Hepatic stellate cell (primary cell): ENCODE results near the gene ZNF367.
A peak's percentile ranks its signal among the peaks of the same experiment; 100 is the strongest.

Source experiments
- DNase-seq: peaks from one replicate; pipeline ENCODE4 v3.0.0; 2011; ENCODE audit warnings: low spot score

Gene ZNF367

DNA sequence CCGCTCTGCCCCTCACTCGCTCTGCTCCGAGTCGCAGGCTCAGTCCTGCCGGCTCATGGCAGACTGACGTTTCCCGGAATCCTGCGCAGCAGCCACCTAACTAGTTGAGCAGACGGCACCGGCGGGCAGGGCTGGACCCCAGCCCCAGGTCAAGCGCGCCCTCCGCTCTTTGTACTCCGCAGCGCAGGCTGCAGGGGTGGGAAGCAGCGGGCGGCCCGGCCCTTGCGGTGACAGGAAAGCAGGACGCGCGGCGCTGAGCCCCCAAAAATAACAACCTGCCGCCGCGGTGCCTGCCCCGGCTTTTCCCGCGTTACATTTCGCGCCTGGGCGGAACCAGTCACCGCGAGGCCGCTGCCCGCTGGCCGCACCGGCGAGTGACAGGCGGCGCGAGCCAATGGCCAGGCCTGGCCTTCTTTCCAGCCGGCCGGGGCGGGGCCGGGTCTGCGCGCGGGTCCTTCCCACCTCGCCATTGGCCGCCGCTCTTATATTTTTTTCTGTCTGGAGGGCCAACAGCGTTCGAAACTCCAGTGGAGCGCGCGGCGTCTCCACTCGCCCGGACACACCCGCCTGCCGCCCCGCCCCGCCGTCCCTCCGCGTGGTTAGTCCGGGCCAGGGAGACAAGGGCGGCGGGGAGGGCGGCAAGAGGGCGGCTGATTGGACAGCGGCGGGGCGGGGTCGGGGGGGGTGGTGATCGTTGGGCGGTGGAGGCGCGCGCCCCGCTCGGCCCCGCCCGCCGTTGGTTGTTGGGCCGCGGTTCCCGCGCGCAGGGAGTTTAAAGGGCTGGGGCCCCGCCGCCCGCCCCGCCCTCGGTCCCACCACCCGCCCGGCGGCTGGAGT, at the start of gene ZNF367:
Gene ZNF367 (minus strand): TSS at position 288 of the 837 bp plus-strand sequence. CDS start 338 bp downstream, outside the sequence.
- DNase-seq: peak; percentile 97

DNA sequence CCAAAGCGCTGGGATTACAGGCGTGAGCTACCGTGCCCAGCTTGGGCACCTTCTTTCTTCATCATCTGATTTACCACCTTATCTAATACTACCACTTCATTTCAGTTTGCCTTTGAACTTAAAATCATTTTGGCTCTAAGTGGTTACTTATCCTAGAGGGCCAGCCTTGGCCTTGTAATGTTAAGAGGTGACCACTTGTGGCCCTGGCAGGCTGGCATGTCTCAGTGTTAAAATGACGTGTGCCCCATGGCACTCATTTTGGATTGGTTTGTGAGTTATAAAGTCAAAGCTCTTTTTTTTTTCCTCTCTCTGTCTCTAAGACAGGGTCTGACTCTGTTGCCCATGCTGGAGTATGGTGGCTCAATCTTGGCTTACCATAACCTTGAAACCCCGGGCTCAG, 49.6 kb upstream of the ZNF367 start:
- DNase-seq: no peak

DNA sequence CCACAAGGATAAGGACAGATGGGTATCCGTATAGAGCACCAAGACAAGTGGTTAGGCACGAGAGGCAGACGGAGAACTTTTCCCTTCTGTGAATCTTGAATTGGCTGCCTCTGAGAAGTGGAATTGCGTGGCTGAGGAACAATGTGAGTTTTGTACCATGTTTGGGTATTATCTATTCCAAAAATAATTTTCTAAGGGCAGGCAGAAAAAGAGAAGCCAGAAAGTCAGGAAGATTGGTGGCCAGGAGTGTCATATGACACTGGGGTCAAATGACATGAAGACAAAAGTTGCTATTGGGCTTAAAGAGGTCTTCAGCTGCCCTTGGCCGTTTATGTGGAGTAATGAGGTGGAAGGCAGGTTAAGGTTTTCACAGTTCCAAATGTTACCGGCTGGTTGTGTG, 46.3 kb upstream of the ZNF367 start:
- DNase-seq: no peak

DNA sequence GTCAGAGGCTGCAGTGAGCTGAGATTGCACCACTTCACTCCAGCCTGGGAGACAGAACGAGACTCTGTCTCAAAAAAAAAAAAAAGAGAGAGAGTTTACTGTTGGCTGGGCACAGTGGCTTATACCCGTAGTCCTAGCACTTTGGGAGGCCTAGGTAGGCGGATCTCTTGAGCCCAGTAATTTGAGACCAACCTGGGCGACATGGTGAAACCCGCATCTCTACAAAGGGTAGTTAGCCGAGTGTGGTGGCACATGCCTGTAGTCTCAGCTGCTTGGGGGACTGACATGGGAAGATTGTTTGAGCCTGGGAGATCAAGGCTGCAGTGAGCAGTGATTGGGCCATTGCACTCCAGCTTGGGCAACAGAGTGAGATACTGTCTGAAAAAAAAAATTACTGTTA, 44.4 kb upstream of the ZNF367 start:
- DNase-seq: no peak

DNA sequence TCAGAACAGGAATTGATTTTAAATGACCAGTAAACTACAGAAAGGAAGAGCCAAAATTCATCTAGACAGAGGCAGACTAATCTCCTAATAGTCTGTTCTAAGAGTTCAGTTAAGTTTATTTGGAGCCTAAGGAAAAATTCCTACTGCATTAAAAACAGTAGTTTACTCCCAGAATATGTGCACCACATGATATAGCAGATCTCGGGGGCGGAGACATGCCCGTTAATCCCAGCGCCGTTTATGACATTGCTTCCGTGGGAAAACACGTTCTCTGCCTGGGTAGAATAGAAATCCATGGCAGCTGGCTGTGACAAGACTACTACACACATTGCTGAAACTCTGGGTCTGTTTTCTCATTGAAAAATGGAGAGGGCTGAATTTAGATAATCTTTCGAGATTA, 43.2 kb upstream of the ZNF367 start:
- no peak for DNase-seq

DNA sequence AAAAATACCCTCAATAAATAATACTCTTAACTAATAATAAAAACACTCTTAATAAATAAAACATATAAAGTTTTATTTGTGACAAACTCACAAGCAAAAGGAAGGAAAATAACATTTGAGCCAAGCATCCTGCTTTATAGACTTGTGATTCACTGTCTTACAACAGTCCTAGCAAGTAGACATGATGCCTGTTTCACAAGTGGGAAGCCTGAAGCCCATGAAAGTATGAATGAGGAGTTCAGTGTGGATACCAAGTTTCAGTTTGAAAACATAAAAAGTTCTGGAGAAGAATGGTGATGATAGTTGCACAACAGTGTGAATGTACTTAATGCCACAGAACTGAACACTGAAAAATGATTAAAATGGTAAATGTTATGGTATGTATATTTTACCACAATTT, 42.7 kb upstream of the ZNF367 start:
- no peak for DNase-seq

DNA sequence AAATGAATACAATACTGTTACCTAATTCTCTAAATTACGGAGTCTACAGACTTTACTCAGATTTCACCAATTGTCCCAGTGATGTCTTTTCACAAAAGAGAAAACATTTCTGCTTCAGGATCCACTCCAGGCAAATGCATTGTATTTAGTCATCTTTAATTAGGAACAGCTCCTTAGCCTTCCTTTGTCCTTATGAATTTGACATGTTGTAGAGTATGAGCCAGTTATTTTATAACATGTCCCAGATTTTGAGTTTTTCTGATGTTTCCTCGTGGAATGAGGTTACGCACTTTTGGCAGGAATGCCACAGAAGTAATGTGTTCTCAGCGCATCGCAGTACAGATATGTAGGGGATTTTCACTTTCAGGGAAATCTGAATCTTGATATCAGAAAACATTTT, 42.3 kb upstream of the ZNF367 start:
- no peak for DNase-seq

DNA sequence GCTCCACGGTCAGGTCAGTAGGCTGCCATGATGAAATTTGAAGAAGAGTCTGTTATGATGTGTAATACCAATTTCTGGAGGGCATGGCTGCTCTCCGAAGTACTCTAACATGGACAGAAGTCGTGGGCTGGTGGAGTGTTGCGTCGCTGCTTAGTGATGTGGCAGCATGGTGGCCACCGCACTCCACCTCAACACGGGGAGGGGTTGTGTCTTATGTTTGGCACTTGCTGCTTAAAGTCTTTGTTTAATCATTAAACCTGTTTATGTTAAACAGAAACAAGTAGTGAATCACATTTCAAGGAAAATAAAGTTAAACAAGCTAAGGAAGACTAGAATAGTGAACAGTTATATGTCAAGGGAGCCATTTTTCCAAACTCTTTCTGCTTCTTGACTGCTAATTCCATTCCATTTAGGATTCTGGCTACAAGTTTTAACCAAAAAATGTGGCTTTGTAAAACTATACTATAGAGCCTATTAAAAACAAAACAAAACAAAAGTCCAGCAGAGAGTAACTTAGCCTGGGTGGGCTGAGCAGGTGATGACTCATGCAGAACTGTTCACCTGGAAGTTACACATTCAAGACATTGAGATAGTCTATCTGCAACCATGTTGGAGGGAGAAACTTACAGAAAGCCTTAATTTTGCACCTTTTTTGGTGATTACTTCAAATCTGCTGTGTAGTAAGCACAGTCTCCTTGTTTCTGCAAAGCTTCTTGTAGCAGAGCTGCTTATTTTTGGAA, 41.3 kb upstream of the ZNF367 start:
- DNase-seq: no peak

DNA sequence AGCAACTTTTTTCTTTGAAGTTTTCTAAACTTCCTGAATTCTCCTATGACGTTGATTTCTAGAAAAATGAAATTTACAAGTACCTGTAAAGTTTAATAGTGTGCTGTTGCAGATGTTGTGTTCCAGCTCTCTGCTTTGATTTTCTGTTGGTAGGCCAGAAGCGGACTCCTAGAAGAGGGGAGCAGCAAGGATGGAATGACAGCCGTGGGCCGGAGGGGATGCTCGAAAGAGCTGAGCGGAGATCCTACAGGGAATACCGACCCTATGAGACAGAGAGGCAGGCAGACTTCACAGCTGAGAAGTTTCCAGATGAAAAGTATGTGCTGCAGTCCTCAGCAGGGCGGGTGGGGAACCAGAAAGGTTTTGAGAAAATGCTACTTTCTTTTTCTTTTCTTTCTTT, 40.1 kb upstream of the ZNF367 start:
- no peak for DNase-seq

DNA sequence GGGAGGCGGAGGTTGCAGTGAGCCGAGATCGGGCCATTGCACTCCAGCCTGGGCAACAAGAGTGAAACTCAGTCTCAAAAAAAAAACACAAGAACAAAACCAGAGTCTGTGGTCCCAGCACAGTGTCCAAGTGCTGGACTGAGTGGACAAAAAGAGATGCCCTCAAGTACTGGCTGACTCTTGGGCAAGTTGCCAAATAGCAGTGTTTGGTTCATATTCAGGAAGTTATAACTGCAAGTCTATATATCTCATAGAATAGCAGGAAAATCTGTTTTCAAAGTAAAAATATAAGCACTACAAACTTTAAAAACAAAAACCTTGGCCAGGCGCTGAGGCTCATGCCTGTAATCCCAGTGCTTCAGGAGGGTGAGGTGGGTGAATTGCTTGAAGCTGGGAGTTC, 39.1 kb upstream of the ZNF367 start:
- no peak for DNase-seq

DNA sequence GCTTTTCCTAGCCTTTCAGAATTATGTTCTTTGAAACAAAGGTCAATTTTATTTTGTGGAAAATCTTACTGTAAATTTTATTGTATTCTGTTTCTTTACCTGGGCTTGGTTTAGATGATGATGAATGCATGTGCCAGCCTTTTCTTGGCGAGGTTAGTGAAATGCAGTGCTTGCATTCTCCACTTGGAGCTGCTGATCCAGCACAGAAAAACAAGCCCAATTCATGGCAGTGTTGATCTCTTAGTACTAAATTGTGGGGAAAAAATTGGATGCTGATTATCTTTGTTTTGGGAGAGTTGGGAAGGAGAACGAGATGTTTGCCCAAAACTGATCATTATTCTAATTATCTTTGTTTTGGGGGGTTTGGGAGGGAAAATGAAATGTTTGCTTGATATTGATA, 35.5 kb upstream of the ZNF367 start:
- DNase-seq: peak; percentile 63

DNA sequence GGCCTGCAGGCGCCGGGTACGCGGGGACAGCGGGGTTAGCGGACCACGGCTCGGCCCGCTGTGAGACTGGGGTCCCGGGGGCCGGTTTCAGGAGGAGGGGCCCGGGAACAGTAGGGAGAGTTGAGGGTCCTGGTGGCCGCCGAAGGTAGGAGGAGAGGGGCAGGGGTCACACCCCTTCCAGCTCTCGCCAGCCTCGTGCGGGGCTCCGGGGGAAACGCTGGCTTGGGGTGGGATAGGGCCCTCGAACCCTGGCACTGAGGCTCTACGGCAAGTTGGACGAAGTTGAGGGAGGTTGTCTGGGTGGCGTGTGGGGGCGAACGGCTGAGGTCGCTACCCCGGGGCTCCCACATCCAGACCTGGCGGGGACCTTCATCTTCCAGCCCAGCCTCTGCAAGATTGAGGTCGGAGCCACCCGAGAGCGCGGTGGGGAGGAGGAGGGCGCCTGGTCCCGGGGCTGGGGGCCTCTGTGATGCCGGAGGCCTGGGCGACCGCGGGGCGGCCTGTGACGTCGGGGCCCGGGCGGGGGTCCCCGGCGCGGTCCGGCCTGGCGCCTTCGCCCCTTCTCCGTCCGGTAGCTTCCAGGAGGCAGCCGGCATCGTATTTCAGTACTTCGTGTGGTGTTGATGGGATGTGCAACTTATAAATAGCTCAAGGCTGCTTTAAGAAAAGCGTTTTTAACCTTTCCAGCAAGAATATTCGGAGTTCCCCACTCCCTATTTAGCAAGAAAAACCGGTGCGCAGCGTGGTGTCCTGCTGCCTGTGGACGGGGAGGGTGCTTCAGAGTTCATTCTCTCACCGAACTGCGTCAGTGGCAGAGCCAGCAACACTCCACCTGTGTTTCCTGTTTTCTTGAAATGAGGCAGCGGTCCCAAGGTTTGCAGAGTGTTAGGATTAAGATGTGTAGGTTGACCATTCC, 32.7 kb upstream of the ZNF367 start:
- DNase-seq: peak; percentile 47

DNA sequence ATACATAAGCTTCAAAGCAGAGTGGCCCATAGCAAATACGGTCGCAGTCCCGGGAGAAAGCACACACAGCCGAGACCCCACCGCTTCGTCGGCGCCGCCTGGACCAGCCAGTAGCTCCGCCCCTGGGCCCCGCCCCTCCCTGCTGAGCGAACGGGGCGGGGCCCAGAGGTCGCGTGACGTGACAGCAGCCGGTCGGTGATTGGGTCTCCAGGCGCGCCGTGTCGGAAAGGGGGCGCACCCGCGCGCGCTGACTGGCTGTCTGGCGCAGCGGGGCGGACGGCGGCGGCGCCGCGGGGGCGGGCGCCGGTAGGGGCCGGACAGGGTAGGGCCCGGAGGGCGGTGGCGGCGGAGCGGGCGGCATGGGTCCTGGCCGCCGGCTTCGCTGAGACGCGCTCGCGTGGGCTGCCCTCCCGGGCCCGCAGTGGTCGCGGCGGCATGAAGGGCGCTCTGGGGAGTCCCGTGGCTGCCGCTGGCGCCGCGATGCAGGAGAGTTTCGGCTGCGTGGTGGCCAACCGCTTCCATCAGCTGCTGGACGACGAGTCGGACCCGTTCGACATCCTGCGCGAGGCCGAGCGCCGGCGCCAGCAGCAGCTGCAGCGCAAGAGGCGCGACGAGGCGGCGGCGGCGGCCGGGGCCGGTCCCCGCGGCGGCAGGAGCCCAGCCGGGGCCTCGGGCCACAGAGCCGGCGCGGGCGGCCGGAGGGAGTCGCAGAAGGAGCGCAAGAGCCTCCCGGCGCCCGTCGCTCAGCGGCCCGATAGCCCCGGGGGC, 31.9 kb upstream of the ZNF367 start, which contains the start of gene HABP4:
Gene HABP4 (plus strand): TSS at position 325 of the 768 bp plus-strand sequence. CDS start 111 bp downstream, at position 436.
- peak; percentile 97 for DNase-seq

DNA sequence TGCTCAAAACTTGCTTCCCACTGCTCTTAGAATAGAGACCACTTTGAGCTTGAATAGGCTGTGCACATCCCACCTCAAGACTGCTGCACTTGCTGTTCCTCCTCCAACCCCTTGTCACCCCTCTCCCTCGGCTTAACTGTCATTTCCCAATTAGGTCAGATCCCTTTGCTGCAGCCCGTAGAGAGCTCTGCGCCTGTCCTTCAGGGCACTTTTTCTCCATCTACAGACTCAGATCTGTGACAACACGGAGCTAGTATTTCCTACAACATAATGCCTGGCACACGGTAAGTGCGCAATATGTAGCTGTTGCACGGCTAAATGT, 31.3 kb upstream of the ZNF367 start:
- no peak for DNase-seq

DNA sequence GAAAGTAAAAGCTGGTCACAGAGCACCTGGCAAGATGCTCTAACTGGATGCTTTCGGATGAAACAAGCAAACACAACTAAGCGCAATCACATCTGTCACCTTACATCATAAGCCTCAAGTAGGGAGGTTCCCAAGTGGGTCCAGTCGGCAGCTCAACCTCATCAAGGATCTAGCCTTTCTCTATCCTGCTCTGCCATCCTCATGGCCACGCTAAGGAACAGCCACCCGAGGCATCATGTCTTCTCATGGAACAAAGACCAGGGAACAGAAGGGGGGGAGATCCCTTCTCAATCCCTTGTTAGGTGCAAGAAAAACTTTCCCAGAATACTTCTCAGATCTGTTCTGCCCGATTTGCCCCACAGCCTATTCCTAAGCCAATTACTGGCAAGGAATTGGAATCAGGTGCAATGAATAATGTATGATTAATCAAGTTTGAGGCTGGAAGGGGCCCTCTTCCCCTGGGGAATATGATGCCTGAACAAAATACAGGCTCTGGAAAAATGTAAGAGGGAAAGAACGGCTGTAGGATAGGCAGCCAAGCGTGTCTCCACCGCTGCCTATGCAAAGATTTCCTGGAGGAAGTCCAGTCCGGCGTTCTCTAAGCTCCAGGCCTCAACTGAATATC, 30.5 kb upstream of the ZNF367 start:
- no peak for DNase-seq

DNA sequence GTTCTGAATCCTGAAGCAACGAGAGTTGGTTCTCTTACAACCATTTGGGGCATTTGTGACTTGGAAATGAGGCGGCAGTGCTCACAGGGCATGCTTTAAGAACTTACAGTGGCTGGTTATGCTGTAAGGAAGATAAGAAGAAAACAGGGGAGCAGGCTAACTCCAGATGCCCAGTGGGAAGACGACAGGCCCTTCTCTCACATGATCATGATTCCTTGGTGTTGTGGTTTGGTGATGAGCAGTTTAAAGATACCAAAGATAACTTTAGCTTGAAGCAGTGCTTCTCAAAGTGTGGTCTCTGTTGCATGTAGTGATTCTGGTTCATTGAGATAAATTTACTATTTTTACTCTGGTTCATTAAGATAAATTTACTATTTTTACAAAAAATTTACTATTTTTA, 29.2 kb upstream of the ZNF367 start:
- DNase-seq: no peak

DNA sequence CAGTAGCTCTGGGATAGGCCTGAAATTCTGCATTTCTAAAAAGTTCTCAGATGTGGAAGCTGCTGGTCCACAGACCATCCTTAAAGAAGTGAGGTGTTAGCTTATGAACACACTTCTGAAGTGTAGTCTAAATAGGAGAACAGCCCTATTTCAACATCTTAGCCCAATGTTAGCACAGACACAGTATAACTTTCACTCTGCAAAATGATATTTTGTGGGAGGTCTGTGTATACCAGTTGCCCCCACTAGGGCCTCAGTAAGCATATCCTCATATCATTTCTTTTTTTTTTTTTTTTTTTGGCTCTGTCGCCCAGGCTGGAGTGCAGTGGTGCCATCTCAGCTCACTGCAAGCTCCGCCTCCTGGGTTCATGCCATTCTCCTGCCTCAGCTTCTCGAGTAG, 24.3 kb upstream of the ZNF367 start:
- no peak for DNase-seq

DNA sequence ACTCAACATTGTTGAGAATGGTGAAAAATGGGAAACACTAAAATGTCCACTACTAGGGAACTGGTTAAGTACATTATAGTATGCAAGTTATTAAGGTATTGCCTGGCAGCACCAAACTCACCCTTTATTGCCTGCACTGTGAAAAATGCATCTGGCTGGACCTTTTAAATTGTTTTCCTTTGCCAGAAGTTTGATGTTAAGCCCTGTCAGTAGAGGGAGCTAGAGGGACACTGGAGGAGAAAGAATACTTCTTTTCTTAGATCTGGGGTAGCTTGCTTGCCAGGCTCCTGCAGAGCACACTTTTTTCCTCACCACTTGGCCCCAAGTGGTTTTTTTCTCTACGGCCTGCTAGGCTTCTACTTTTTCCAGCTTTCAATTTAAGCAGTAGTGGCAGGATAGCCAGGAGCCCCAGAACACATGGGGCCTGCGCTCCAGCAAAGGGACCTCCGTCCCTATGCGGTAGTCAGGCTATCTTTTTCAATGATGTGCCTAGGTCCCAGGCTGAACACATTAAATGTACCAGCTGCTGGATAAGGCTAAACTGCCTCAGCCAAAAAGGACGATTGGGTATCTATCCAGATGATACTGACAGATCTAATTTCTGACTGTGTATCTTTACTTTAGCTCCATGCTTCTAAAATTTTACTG, 23.8 kb upstream of the ZNF367 start:
- DNase-seq: no peak

DNA sequence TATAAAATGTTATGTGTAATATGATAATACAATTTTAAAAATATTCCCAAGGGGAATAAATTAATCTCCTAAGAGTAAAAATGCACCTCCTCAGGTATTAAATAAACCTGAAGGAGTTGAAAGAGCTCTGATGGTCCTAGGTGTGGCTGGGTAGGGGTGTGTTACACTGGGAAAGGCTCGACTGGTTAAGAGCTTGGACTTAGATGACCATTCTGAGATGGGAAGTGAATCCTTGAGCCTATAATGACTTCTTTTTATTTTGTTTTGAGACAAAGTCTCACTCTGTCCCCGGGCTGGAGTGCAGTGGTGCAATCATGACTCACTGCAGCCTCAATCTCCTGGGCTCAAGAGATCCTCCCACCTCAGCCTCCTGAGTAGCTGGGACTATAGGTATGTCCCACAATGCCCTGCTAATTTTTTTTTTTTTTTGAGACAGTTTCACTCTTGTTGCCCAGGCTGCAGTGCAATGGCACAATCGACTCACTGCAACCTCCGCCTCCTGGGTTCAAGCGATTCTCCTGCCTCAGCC, 22.6 kb upstream of the ZNF367 start:
- DNase-seq: no peak

DNA sequence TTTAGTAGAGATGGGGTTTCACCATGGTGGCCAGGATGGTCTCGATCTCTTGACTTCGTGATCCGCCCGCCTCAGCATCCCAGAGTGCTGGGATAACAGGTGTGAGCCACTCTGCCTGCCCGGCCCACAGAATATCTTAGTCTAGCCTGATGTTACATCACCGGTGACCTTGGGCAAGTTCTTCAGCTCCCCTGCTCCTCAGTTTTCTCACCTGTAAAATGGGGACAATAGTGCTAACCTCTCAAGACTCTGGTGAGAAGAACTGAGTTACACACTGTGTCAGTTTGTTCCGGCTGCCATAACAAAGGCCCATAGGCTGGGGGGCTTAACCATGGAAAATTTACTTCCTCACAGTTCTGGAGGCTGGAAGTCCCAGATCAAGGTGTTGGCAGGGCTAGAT, 19.3 kb upstream of the ZNF367 start:
- DNase-seq: no peak
